ENCODE results near the gene MZT1. TPM values are rescaled to one million over a fixed set of nuclear protein-coding genes. Genes with fewer than 3 reads are reported as not detected.
A peak's percentile ranks its signal among the peaks of the same experiment; 100 is the strongest.

The MZT1 gene
- total and polyA plus RNA-seq, 10 of the 15 experiments (the other 5 are each of a cell fraction or from before 2014, with no cell fraction given) = 16.2 to 47.6 (median 25.4) TPM

- in situ Hi-C loops (cut with MboI) = no loop called here
- ATAC-seq (peak; percentile 40), DNase-seq (ENCODE audit: low read depth, low spot score) (no peak), FAIRE-seq (peak; percentile 18)
- intact Hi-C loops (cut with micrococcal nuclease; ENCODE audit: unreplicated experiment) = loop anchor here (2.0 kb wide), 1 partner anchor 54 kb away; the partner anchor contains the start of gene DIS3
- Histone ChIP-seq H3K27me3 (replicated peaks in 1 of 2; ENCODE audit: control insufficient read depth in 2 of 2, insufficient read depth in 2 of 2, low read length in 1 of 2) (no peaks in the 10 kb centered on the region), H3K4me1 (ENCODE audit: control insufficient read depth, insufficient read depth, low read length) (peaks cover 12% of the 10 kb centered on the region), H3K27ac (ENCODE audit: control insufficient read depth, insufficient read depth) (peak overlapping the region; percentile 89), H3K36me3 (ENCODE audit: control insufficient read depth in 2 of 2, insufficient read depth in 2 of 2, low read length in 1 of 2) (peaks cover 0 to 2% of the 10 kb centered on the region in 2 experiments; a peak in 1 of 4 replicates), H2AFZ (ENCODE audit: control insufficient read depth, low read depth, low read length) (peak overlapping the region; percentile 93), H3K9me3 (replicated peaks; ENCODE audit: control insufficient read depth, insufficient read depth, low read length) (no peaks in the 10 kb centered on the region), H3K4me2 (ENCODE audit: control insufficient read depth, insufficient read depth) (peak overlapping the region; percentile 80), H3K9ac (ENCODE audit: control insufficient read depth, insufficient read depth, low read length) (peak overlapping the region; percentile 92), H3K79me2 (ENCODE audit: control insufficient read depth, insufficient read depth, low read length) (peaks cover 85% of the 10 kb centered on the region), H4K20me1 (ENCODE audit: control insufficient read depth, insufficient read depth) (no peaks in the 10 kb centered on the region), H3K4me3 (peak overlapping the region; percentile 90)
- ChIA-PET POLR2A (interaction anchor here (0.6 to 1.1 kb wide), 3 partner anchors 57 to 349 kb away, joined by 3 to 4 read pairs (median 4); no protein-coding TSS in a partner anchor), SMC1A (ENCODE audit: uncharacterized antibody, unreplicated experiment) (no interaction called here), RAD21 (ENCODE audit: unreplicated experiment) (no interaction called here), CTCF (no interaction called here)
- no TSS peak for BruUV-seq (replicated peaks)
- WGBS (ENCODE audit: insufficient coverage, insufficient replicate concordance, low lambda C conversion rate, missing lambda C conversion rate) = 2% methylated on average over 34 of the region's 49 CpGs
- TF ChIP-seq PBX3 (IDR thresholded peaks at IDR 0.05; ENCODE audit: insufficient replicate concordance, low read depth, low read length) = no peak
- no peak for TF ChIP-seq GATAD2B (conservative IDR thresholded peaks at IDR 0.05; ENCODE audit: low read depth)
- TF ChIP-seq CEBPB (IDR thresholded peaks at IDR 0.05; ENCODE audit: borderline replicate concordance in 1 of 2, low read depth in 2 of 2, low read length in 2 of 2) = no peak
- TF ChIP-seq HDAC2 (IDR thresholded peaks at IDR 0.05) = no peak
- TF ChIP-seq, protein P1, sequence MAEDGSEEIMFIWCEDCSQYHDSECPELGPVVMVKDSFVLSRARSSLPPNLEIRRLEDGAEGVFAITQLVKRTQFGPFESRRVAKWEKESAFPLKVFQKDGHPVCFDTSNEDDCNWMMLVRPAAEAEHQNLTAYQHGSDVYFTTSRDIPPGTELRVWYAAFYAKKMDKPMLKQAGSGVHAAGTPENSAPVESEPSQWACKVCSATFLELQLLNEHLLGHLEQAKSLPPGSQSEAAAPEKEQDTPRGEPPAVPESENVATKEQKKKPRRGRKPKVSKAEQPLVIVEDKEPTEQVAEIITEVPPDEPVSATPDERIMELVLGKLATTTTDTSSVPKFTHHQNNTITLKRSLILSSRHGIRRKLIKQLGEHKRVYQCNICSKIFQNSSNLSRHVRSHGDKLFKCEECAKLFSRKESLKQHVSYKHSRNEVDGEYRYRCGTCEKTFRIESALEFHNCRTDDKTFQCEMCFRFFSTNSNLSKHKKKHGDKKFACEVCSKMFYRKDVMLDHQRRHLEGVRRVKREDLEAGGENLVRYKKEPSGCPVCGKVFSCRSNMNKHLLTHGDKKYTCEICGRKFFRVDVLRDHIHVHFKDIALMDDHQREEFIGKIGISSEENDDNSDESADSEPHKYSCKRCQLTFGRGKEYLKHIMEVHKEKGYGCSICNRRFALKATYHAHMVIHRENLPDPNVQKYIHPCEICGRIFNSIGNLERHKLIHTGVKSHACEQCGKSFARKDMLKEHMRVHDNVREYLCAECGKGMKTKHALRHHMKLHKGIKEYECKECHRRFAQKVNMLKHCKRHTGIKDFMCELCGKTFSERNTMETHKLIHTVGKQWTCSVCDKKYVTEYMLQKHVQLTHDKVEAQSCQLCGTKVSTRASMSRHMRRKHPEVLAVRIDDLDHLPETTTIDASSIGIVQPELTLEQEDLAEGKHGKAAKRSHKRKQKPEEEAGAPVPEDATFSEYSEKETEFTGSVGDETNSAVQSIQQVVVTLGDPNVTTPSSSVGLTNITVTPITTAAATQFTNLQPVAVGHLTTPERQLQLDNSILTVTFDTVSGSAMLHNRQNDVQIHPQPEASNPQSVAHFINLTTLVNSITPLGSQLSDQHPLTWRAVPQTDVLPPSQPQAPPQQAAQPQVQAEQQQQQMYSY (CRISPR knock-in tag; IDR thresholded peaks at IDR 0.05) = no peak
- TF ChIP-seq, protein P2, sequence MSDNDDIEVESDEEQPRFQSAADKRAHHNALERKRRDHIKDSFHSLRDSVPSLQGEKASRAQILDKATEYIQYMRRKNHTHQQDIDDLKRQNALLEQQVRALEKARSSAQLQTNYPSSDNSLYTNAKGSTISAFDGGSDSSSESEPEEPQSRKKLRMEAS (IDR thresholded peaks at IDR 0.05; ENCODE audit: low read depth, low read length) = peak; percentile 49; the same call in 1 of the 2 replicates
- TF ChIP-seq ZBTB40 (IDR thresholded peaks at IDR 0.05; ENCODE audit: borderline replicate concordance) = no peak
- TF ChIP-seq SMC3 (IDR thresholded peaks at IDR 0.05; ENCODE audit: borderline replicate concordance, low read length) = no peak
- no peak for TF ChIP-seq ESRRA (IDR thresholded peaks at IDR 0.05; ENCODE audit: low read length)
- TF ChIP-seq STAT3 (IDR thresholded peaks at IDR 0.05; ENCODE audit: low read depth, low read length) = no peak
- TF ChIP-seq RUNX3 (IDR thresholded peaks at IDR 0.05; ENCODE audit: low read length) = peak; percentile 53; the same call in 1 of the 2 replicates
- TF ChIP-seq NFIC (IDR thresholded peaks at IDR 0.05; ENCODE audit: low read depth, low read length) = no peak
Observed at GRCh38 chr13:72726726-72727416, 558 bp downstream of the MZT1 start.

Measured in GM12878 (cell line).